ENCODE data around the gene SRPK1. TPM values are rescaled to one million over a fixed set of nuclear protein-coding genes. Genes with fewer than 3 reads are reported as not detected.

SRPK1 gene
- total RNA-seq, 1 donor: 30.7 TPM

DNA sequence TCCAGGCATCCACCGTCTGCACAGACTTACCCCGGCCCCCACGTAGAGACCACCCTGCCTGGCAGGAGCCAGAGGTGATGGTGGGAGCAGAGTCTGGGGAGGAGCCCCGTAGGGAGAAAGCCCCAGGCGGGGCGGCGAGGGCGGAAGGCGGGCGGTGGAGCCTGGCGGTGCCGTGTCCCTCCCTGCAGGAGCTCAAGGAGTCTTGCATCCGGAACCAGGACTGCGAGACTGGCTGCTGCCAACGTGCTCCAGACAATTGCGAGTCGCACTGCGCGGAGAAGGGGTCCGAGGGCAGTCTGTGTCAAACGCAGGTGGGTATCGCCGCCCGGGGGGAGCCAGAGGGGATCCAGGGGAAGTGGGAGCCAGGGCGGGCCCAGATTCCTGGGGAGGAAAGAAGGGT lies 134.1 kb downstream of the SRPK1 start:
- no peak for DNase-seq (ENCODE audit: low read depth in 2 of 3, low spot score in 2 of 3)

DNA sequence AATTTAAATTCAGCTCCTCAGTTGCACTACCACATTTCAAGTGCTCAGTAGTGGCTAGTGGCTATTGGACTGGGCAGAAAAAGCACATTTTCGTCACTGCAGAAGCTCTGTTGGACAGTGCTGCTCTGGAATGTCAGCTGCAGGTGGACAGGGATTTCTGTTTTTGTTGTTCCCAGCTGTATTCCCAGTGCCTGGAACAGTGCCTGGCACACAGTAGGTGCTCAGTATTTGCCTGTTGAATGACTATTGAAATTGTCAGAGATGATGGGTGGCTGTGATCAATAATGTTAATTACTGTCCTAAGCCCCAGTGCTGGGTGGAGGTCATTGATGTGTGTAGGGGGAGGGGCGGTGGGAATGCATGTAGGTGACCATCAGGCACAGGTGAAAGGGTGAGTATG lies 134.6 kb downstream of the SRPK1 start:
- no peak for DNase-seq (ENCODE audit: low read depth in 2 of 3, low spot score in 2 of 3)

DNA sequence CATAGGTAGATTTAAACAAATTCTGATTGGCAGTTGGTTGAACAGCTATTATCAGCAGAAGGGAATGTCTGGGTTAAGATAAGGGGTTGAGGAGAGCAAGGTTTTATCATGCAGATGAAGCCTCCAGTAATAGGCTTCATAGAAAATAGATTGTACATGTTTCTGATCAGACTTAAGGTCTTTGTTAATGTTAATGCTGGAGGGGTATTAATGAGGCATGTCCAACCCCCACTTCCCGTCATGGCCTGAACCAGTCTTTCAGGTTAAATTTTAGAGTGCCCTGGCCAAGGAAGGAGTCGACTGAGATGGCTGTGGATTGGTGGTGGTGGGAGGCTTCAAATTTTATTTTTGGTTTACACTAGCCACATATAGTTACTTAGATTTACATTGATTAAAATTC lies 136.7 kb downstream of the SRPK1 start:
- DNase-seq (ENCODE audit: low read depth in 2 of 3, low spot score in 2 of 3): no peak

Other genes with a start within 250 kb of the SRPK1 start
- 26.4 TPM for gene FKBP5, start 232.2 kb downstream of the SRPK1 start, total RNA-seq
- 0.81 TPM for gene ARMC12, start 184.1 kb downstream of the SRPK1 start, total RNA-seq
- not detected for gene CLPSL2, start 144.5 kb downstream of the SRPK1 start, total RNA-seq
- not detected for gene CLPSL1, start 140.1 kb downstream of the SRPK1 start, total RNA-seq
- gene CLPS, start 123.8 kb downstream of the SRPK1 start, total RNA-seq: not detected
- gene LHFPL5, start 115.7 kb downstream of the SRPK1 start, total RNA-seq: not detected
- gene SLC26A8, start 103.5 kb upstream of the SRPK1 start, total RNA-seq: 0.27 TPM
- 98.0 TPM for gene MAPK14, start 106.7 kb upstream of the SRPK1 start, total RNA-seq
- gene MAPK13, start 209.4 kb upstream of the SRPK1 start, total RNA-seq: 1.1 TPM